Measurements from ENCODE around the gene UBE2G2. TPM values are rescaled to one million over a fixed set of nuclear protein-coding genes. Genes with fewer than 3 reads are reported as not detected.

Gene UBE2G2
- total and polyA plus RNA-seq, 4 donors: 46.8 to 83.6 (median 69.8) TPM

Other genes with a start within 250 kb of the UBE2G2 start
- not detected for gene KRTAP10-3, start 243.0 kb downstream of the UBE2G2 start, total RNA-seq
- not detected for gene KRTAP10-3, start 243.0 kb downstream of the UBE2G2 start, polyA plus RNA-seq
- gene KRTAP10-4, start 228.1 kb downstream of the UBE2G2 start, total RNA-seq: not detected
- gene KRTAP10-4, start 228.1 kb downstream of the UBE2G2 start, polyA plus RNA-seq: not detected
- not detected for gene KRTAP10-5, start 221.2 kb downstream of the UBE2G2 start, total RNA-seq
- not detected for gene KRTAP10-5, start 221.2 kb downstream of the UBE2G2 start, polyA plus RNA-seq
- gene KRTAP10-6, start 209.3 kb downstream of the UBE2G2 start, total RNA-seq: not detected
- gene KRTAP10-6, start 209.3 kb downstream of the UBE2G2 start, polyA plus RNA-seq: not detected
- gene KRTAP10-7, start 201.2 kb downstream of the UBE2G2 start, total RNA-seq: not detected
- gene KRTAP10-7, start 201.2 kb downstream of the UBE2G2 start, polyA plus RNA-seq: not detected
- not detected for gene KRTAP10-8, start 189.7 kb downstream of the UBE2G2 start, total RNA-seq
- gene KRTAP10-8, start 189.7 kb downstream of the UBE2G2 start, polyA plus RNA-seq: not detected
- gene KRTAP10-9, start 174.7 kb downstream of the UBE2G2 start, total RNA-seq: not detected
- gene KRTAP10-9, start 174.7 kb downstream of the UBE2G2 start, polyA plus RNA-seq: not detected
- not detected for gene KRTAP10-10, start 164.5 kb downstream of the UBE2G2 start, total RNA-seq
- not detected for gene KRTAP10-10, start 164.5 kb downstream of the UBE2G2 start, polyA plus RNA-seq
- gene KRTAP10-11, start 155.4 kb downstream of the UBE2G2 start, total RNA-seq: not detected
- not detected for gene KRTAP10-11, start 155.4 kb downstream of the UBE2G2 start, polyA plus RNA-seq
- gene KRTAP12-4, start 147.2 kb downstream of the UBE2G2 start, total RNA-seq: not detected
- not detected for gene KRTAP12-4, start 147.2 kb downstream of the UBE2G2 start, polyA plus RNA-seq
- gene KRTAP12-3, start 143.9 kb downstream of the UBE2G2 start, total RNA-seq: not detected
- gene KRTAP12-3, start 143.9 kb downstream of the UBE2G2 start, polyA plus RNA-seq: not detected
- not detected for gene KRTAP12-2, start 134.9 kb downstream of the UBE2G2 start, total RNA-seq
- not detected for gene KRTAP12-2, start 134.9 kb downstream of the UBE2G2 start, polyA plus RNA-seq
- not detected for gene KRTAP12-1, start 119.7 kb downstream of the UBE2G2 start, total RNA-seq
- not detected for gene KRTAP12-1, start 119.7 kb downstream of the UBE2G2 start, polyA plus RNA-seq
- not detected for gene KRTAP10-12, start 104.6 kb downstream of the UBE2G2 start, total RNA-seq
- gene KRTAP10-12, start 104.6 kb downstream of the UBE2G2 start, polyA plus RNA-seq: not detected
- gene TSPEAR, start 90.2 kb downstream of the UBE2G2 start, total RNA-seq: not detected
- gene TSPEAR, start 90.2 kb downstream of the UBE2G2 start, polyA plus RNA-seq: not detected
- gene SUMO3, start 16.2 kb upstream of the UBE2G2 start, total RNA-seq: 10 to 100 TPM; 63.2 to 68.9 TPM
- 10 to 100 TPM; 35.7 to 88.0 TPM for gene SUMO3, start 16.2 kb upstream of the UBE2G2 start, polyA plus RNA-seq
- gene PTTG1IP, start 71.9 kb upstream of the UBE2G2 start, total RNA-seq: 100 to 1,000 TPM; 268 to 271 TPM
- 100 to 1,000 TPM; 103 to 191 TPM for gene PTTG1IP, start 71.9 kb upstream of the UBE2G2 start, polyA plus RNA-seq
- 100 to 1,000 TPM in 1 of 2 donors, 10 to 100 TPM in 1; 65.5 to 110 TPM for gene ITGB2, start 119.1 kb upstream of the UBE2G2 start, total RNA-seq
- 10 to 100 TPM in 1 of 2 donors, 1 to 10 TPM in 1; 6.7 to 48.5 TPM for gene ITGB2, start 119.1 kb upstream of the UBE2G2 start, polyA plus RNA-seq
- gene SLX9, start 138.2 kb upstream of the UBE2G2 start, total RNA-seq: 10 to 100 TPM; 21.5 to 29.6 TPM
- gene SLX9, start 138.2 kb upstream of the UBE2G2 start, polyA plus RNA-seq: 10 to 100 TPM; 17.3 to 19.2 TPM

Measured in aorta (tissue), 4 donors.